ENCODE results near the gene ATP8A2.
"Not testable (repeated sequence)": the region's sequence is repeated elsewhere in the genome, so short reads cannot be mapped to it uniquely, and the experiment has no call there.

The ATP8A2 gene

DNA sequence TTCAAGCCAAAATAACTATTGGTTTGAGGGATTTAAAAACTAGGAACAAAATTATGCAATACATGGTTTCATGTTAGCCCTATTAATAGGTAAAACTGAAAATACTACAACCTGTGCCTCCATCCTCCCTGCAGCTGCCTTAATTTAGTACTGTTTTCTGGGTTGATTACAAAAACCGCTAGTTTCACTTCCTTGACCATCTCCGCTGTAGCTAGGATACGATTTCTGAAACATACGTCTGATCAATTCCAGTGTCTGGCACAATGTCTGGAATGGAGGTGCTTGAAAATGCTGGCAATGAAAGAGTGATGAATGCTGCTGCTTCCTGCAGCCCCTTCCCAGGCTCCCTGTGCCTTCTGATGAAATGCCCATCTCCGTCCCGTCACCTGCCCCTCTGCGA is 406.6 kb downstream of the ATP8A2 start:
- no peak overlapping the region for H3K27ac ChIP-seq (ENCODE audit: low read depth, low read length)
- H3K9me3 ChIP-seq (ENCODE audit: insufficient read depth, low read depth, low read length) = no peaks in the 10 kb centered on the region
- no peaks in the 10 kb centered on the region for H3K27me3 ChIP-seq (ENCODE audit: insufficient read depth, low read length)
- H3K36me3 ChIP-seq (ENCODE audit: insufficient read depth, low read length) = no peaks in the 10 kb centered on the region
- H3K4me3 ChIP-seq (ENCODE audit: low read length) = no peak overlapping the region
- 94% methylated on average over 7 of the region's 7 CpGs for WGBS
- peaks cover 15% of the 10 kb centered on the region for H3K4me1 ChIP-seq (ENCODE audit: insufficient read depth, low read length)
- no peak overlapping the region for H3K9ac ChIP-seq (ENCODE audit: low read depth, low read length)

DNA sequence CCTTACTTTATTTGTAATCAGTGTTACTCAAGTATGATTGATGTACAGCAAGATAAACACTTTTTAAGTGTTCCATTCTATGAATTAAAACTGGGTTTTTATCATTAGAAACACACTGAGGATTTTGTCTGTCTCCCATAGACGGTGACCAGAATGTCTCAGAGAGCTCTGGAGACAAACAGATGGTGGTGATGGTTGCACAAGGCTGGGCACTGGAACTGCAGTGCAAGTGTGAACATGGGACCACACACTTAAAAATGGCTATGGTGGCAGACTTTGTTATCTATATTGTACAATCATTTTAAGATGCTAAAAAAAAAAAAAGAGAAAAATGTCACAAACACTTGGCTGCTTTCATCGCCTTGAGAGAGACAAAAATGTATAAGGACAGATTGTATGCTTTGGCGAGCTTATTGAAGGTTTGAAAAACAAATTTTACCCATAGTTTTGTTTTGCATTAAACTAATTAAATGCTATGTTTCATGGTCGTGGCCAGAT is 407.1 kb downstream of the ATP8A2 start:
- Histone ChIP-seq H3K27me3 (ENCODE audit: insufficient read depth, low read length) (no peaks in the 10 kb centered on the region), H3K9ac (ENCODE audit: low read depth, low read length) (no peak overlapping the region), H3K4me1 (ENCODE audit: insufficient read depth, low read length) (peaks cover 15% of the 10 kb centered on the region), H3K36me3 (ENCODE audit: insufficient read depth, low read length) (no peaks in the 10 kb centered on the region), H3K4me3 (ENCODE audit: low read length) (no peak overlapping the region), H3K9me3 (ENCODE audit: insufficient read depth, low read depth, low read length) (no peaks in the 10 kb centered on the region), H3K27ac (ENCODE audit: low read depth, low read length) (no peak overlapping the region)
- WGBS = 89% methylated on average over 4 of the region's 4 CpGs

DNA sequence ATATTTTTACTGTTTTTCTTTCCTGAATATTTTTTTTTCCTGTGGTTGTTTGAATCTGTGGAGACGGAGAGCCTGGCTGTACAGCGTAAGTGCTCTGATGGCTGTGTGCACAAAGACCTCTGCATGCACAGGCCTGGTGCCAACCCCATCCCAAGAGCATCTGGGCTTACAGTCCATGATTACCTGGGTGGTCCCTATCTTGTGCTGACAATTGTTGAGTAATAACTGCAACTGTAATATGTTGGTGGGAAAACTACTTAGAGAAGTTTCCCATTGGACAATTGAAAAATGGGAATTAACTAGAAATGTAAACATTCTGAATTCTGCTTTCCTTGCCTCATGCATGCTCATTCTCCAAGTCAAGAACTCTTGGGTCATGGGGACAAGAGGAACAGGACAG is 411.3 kb downstream of the ATP8A2 start:
- no peak overlapping the region for H3K27ac ChIP-seq (ENCODE audit: low read depth, low read length)
- 96% methylated on average over 2 of the region's 2 CpGs for WGBS
- H3K27me3 ChIP-seq (ENCODE audit: insufficient read depth, low read length) = no peaks in the 10 kb centered on the region
- H3K36me3 ChIP-seq (ENCODE audit: insufficient read depth, low read length) = no peaks in the 10 kb centered on the region
- H3K4me1 ChIP-seq (ENCODE audit: insufficient read depth, low read length) = peaks cover 6% of the 10 kb centered on the region
- no peak overlapping the region for H3K9ac ChIP-seq (ENCODE audit: low read depth, low read length)
- H3K4me3 ChIP-seq (ENCODE audit: low read length) = no peak overlapping the region
- H3K9me3 ChIP-seq (ENCODE audit: insufficient read depth, low read depth, low read length) = no peaks in the 10 kb centered on the region

DNA sequence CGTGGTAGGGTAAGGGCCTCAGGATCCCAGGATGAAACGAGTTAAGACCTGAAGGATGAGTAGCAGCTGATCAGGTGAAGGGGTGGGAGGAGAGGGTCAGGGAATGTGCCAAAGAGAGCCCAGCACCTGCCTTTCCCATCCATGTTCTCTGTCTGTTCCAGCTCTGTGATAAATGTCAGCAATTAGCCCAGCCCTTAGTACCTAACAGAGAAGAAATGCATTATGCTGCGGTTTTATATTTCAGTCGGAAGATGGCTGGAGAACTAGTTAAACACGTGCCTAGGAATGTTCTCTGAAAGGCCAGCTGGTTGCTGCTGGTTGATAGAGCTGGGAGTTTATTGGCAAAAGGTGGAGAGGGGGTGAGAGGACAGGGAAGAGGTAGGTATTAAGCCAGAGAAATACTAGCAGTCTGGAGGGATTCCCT is 411.8 kb downstream of the ATP8A2 start:
- H3K9ac ChIP-seq (ENCODE audit: low read depth, low read length) = no peak overlapping the region
- no peaks in the 10 kb centered on the region for H3K27me3 ChIP-seq (ENCODE audit: insufficient read depth, low read length)
- no peak overlapping the region for H3K27ac ChIP-seq (ENCODE audit: low read depth, low read length)
- 90% methylated on average over 5 of the region's 5 CpGs for WGBS
- peaks cover 6% of the 10 kb centered on the region for H3K4me1 ChIP-seq (ENCODE audit: insufficient read depth, low read length)
- H3K36me3 ChIP-seq (ENCODE audit: insufficient read depth, low read length) = no peaks in the 10 kb centered on the region
- no peak overlapping the region for H3K4me3 ChIP-seq (ENCODE audit: low read length)
- no peaks in the 10 kb centered on the region for H3K9me3 ChIP-seq (ENCODE audit: insufficient read depth, low read depth, low read length)

DNA sequence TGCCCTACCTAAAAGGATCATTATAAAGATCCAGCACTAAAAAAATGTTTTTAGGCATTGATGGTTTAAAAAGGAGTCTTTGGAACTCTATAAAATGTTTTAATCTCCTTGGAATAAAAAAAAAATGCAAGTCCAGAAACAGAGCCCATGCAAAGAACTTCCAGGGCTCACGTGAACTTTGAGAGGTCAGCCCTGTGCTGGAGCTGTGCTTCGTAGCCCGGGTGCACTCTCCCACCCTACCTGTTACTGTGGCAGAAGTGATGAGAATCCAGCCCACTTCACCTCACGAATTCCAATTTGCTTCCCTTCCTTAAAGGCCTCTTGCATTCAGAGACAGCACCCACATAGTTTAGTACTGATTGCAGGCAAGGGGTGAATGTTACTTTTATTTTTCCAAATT is 412.3 kb downstream of the ATP8A2 start:
- Histone ChIP-seq H3K9ac (ENCODE audit: low read depth, low read length) (no peak overlapping the region), H3K9me3 (ENCODE audit: insufficient read depth, low read depth, low read length) (no peaks in the 10 kb centered on the region), H3K27ac (ENCODE audit: low read depth, low read length) (no peak overlapping the region), H3K36me3 (ENCODE audit: insufficient read depth, low read length) (no peaks in the 10 kb centered on the region), H3K4me1 (ENCODE audit: insufficient read depth, low read length) (peaks cover 6% of the 10 kb centered on the region), H3K27me3 (ENCODE audit: insufficient read depth, low read length) (no peaks in the 10 kb centered on the region), H3K4me3 (ENCODE audit: low read length) (no peak overlapping the region)
- WGBS = 77% methylated on average over 4 of the region's 4 CpGs

DNA sequence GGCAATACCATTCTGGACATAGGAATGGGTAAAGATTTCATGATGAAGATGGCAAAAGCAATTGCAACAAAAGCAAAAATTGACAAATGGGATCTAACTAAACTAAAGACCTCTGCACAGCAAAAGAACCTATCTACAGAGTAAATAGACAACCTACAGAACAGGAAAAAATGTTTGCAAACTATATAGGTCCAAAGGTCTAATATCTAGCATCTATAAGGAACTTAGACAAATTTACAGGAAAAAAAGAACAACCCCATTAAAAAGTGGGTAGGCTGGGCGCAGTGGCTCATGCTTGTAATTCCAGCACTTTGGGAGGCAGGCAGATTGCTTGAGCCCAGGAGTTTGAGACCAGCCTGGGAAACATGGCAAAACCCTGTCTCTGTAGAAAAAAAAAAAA is 418.4 kb downstream of the ATP8A2 start:
- H3K9me3 ChIP-seq (ENCODE audit: insufficient read depth, low read depth, low read length); H3K9ac ChIP-seq (ENCODE audit: low read depth, low read length); H3K4me3 ChIP-seq (ENCODE audit: low read length); H3K27me3 ChIP-seq (ENCODE audit: insufficient read depth, low read length); H3K27ac ChIP-seq (ENCODE audit: low read depth, low read length); H3K36me3 ChIP-seq (ENCODE audit: insufficient read depth, low read length); H3K4me1 ChIP-seq (ENCODE audit: insufficient read depth, low read length): not testable (repeated sequence)
- WGBS = 97% methylated on average over 1 of the region's 1 CpG

DNA sequence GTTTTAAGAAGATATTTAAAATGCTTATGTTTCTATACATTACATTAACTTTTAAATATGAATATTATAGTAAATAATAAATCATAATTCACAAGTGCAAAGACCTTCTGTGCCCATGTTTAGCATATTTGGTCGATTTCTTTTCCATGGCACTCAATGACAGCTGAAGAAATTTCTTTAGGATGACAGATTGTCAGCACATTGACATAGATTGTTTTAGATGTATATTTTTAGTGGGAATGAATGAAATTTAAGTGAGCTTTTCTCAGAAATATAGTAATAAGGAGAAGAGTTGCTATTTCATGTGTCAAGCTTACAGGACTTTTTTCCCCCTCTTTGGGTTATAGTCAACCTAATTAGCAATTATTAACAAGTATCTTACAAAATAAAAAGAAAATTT is 423.5 kb downstream of the ATP8A2 start:
- Histone ChIP-seq H3K36me3 (ENCODE audit: insufficient read depth, low read length) (no peaks in the 10 kb centered on the region), H3K27ac (ENCODE audit: low read depth, low read length) (no peak overlapping the region), H3K27me3 (ENCODE audit: insufficient read depth, low read length) (no peaks in the 10 kb centered on the region), H3K9me3 (ENCODE audit: insufficient read depth, low read depth, low read length) (no peaks in the 10 kb centered on the region), H3K4me1 (ENCODE audit: insufficient read depth, low read length) (no peaks in the 10 kb centered on the region), H3K4me3 (ENCODE audit: low read length) (no peak overlapping the region), H3K9ac (ENCODE audit: low read depth, low read length) (no peak overlapping the region)
- WGBS = 92% methylated on average over 1 of the region's 1 CpG

DNA sequence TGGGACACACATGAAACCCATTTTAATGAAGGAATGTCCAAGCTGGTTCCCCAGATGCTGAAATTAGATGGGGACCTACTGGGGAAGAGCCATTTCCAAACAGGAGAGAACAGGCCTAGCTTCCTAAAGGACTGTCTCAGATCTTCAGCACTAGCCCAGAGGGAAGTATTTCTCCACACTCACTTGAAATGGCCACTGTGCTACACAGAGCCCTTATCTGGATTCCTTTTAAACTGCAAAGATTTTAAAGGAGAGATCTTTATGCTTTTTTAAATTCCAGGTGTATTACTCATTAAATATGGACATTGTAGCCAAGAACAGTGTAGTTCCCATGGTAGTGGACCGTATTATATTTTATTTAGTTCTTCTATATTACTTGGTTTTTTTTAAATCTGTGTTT is 424.7 kb downstream of the ATP8A2 start:
- whole genome bisulfite sequencing = no CpG with 5 or more reads among the region's 1 CpG
- Histone ChIP-seq H3K27me3 (ENCODE audit: insufficient read depth, low read length) (no peaks in the 10 kb centered on the region), H3K4me3 (ENCODE audit: low read length) (no peak overlapping the region), H3K27ac (ENCODE audit: low read depth, low read length) (no peak overlapping the region), H3K4me1 (ENCODE audit: insufficient read depth, low read length) (no peaks in the 10 kb centered on the region), H3K36me3 (ENCODE audit: insufficient read depth, low read length) (no peaks in the 10 kb centered on the region), H3K9me3 (ENCODE audit: insufficient read depth, low read depth, low read length) (no peaks in the 10 kb centered on the region), H3K9ac (ENCODE audit: low read depth, low read length) (no peak overlapping the region)

DNA sequence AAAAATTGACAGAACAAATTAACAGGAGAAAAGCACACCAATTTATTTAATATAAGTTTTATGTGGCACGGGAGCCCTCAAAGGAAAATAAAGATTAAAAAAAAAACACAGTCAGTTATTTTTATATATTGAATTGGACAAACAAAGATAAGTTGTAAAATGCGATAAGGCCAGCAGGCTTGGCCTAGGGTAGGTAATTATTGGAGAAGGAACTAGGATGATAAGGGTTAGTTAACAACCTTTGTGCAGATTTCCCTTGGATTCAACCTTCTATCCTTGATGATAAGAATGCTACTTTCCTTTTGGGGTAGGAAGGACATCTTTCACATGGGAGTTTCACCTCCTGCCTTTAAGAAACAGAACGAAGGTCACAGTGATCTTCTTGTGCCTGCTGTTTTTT is 427.2 kb downstream of the ATP8A2 start:
- H3K9me3 ChIP-seq (ENCODE audit: insufficient read depth, low read depth, low read length) = no peaks in the 10 kb centered on the region
- no peak overlapping the region for H3K9ac ChIP-seq (ENCODE audit: low read depth, low read length)
- H3K27me3 ChIP-seq (ENCODE audit: insufficient read depth, low read length) = no peaks in the 10 kb centered on the region
- 95% methylated on average over 2 of the region's 3 CpGs for WGBS
- H3K27ac ChIP-seq (ENCODE audit: low read depth, low read length) = no peak overlapping the region
- H3K36me3 ChIP-seq (ENCODE audit: insufficient read depth, low read length) = no peaks in the 10 kb centered on the region
- no peaks in the 10 kb centered on the region for H3K4me1 ChIP-seq (ENCODE audit: insufficient read depth, low read length)
- no peak overlapping the region for H3K4me3 ChIP-seq (ENCODE audit: low read length)

DNA sequence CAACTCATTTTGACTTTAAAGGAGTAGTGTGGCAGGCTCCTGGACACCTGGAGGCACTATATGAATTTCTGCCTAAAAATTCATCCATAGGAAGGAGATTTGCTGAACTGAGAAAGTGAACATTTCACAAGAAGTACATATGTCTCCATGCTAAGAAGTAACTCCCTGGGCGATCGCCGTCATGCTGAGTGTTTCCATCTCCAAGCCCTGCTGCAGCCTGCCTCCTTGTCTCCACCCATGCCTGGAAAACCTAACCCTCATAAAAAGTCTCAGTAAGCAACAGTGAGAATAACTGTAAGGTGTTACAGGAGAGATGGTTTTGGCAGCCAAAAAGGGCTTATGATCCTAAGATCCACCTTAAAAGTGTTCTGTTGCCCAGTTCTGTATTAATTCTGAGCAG is 428.7 kb downstream of the ATP8A2 start:
- Histone ChIP-seq H3K36me3 (ENCODE audit: insufficient read depth, low read length) (no peaks in the 10 kb centered on the region), H3K9ac (ENCODE audit: low read depth, low read length) (no peak overlapping the region), H3K27me3 (ENCODE audit: insufficient read depth, low read length) (no peaks in the 10 kb centered on the region), H3K9me3 (ENCODE audit: insufficient read depth, low read depth, low read length) (no peaks in the 10 kb centered on the region), H3K27ac (ENCODE audit: low read depth, low read length) (no peak overlapping the region), H3K4me1 (ENCODE audit: insufficient read depth, low read length) (no peaks in the 10 kb centered on the region), H3K4me3 (ENCODE audit: low read length) (no peak overlapping the region)
- WGBS = 93% methylated on average over 3 of the region's 3 CpGs

DNA sequence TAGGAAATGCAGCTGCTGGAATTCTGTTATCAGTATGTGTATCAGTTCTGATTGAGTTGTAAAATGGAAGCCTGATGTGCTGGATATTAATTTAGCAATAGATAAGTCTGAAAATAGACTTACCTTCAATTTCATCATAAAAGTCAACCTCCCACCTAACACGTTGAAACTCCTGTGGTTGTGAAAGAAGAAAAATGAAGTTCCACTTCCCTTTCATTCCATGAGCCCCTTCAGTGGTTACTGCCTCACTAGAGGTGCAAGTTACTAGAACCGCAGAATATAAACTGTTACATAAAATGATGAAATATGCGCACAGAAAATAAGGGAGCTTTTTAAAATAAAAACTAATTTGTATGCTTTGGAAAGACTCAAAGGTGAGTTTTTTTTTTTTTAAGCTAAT is 430.8 kb downstream of the ATP8A2 start:
- no peak overlapping the region for H3K9ac ChIP-seq (ENCODE audit: low read depth, low read length)
- H3K4me1 ChIP-seq (ENCODE audit: insufficient read depth, low read length) = no peaks in the 10 kb centered on the region
- no peak overlapping the region for H3K27ac ChIP-seq (ENCODE audit: low read depth, low read length)
- H3K9me3 ChIP-seq (ENCODE audit: insufficient read depth, low read depth, low read length) = no peaks in the 10 kb centered on the region
- WGBS = 98% methylated on average over 2 of the region's 3 CpGs
- no peak overlapping the region for H3K4me3 ChIP-seq (ENCODE audit: low read length)
- H3K27me3 ChIP-seq (ENCODE audit: insufficient read depth, low read length) = no peaks in the 10 kb centered on the region
- H3K36me3 ChIP-seq (ENCODE audit: insufficient read depth, low read length) = no peaks in the 10 kb centered on the region

DNA sequence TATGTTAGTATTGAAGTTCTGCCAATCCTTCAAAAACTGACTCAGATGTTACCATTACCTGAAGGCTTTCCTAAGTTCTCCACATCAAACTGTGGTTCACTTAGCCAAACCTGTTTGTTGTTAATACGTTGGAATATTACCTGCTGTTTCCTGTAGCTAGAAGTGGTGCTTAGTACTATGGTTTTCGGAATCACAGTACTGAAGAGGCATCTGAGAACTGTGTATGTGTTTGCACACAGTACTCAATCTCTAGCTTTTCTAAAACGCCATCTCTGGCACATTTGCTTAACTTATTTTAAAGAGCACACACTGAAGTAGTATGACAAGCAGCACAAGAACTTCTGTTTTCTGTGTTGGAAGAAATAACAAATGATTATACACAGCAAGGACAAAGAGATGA is 431.9 kb downstream of the ATP8A2 start:
- no peaks in the 10 kb centered on the region for H3K9me3 ChIP-seq (ENCODE audit: insufficient read depth, low read depth, low read length)
- H3K9ac ChIP-seq (ENCODE audit: low read depth, low read length) = no peak overlapping the region
- no peak overlapping the region for H3K4me3 ChIP-seq (ENCODE audit: low read length)
- 90% methylated on average over 3 of the region's 3 CpGs for whole genome bisulfite sequencing
- no peaks in the 10 kb centered on the region for H3K27me3 ChIP-seq (ENCODE audit: insufficient read depth, low read length)
- no peaks in the 10 kb centered on the region for H3K4me1 ChIP-seq (ENCODE audit: insufficient read depth, low read length)
- no peak overlapping the region for H3K27ac ChIP-seq (ENCODE audit: low read depth, low read length)
- no peaks in the 10 kb centered on the region for H3K36me3 ChIP-seq (ENCODE audit: insufficient read depth, low read length)
